Parathyroid adenoma (tissue), 2 donors: ENCODE data around the gene ZNF678.

Experiments used
- H2AFZ ChIP-seq: fragments of 300-600 bp; sonication (generic); one replicate; pipeline ENCODE4 v1.7.0; 2017; ENCODE audit warnings: antibody characterized with exemption, mild to moderate bottlenecking
- H3K27ac ChIP-seq: fragments of 300-600 bp; sonication (generic); one replicate; pipeline ENCODE4 v1.7.0; 2017
- H3K27me3 ChIP-seq: fragments of 300-600 bp; sonication (generic); one replicate; pipeline ENCODE4 v1.7.0; 2017; ENCODE audit warnings: low read length; ENCODE audit not compliant: control insufficient read depth, insufficient read depth
- H3K36me3 ChIP-seq: fragments of 300-600 bp; sonication (generic); one replicate; pipeline ENCODE4 v1.7.0; 2017; ENCODE audit warnings: low read length; ENCODE audit not compliant: control insufficient read depth, insufficient read depth
- H3K4me1 ChIP-seq: fragments of 300-600 bp; sonication (generic); one replicate; pipeline ENCODE4 v1.7.0; 2017; ENCODE audit warnings: control low read depth
- H3K4me2 ChIP-seq: fragments of 300-600 bp; sonication (generic); one replicate; pipeline ENCODE4 v1.7.0; 2017; ENCODE audit warnings: low read length
- H3K4me3 ChIP-seq: fragments of 300-600 bp; sonication (generic); one replicate; pipeline ENCODE4 v1.7.0; 2017; ENCODE audit warnings: low read depth, low read length
- H3K79me2 ChIP-seq: fragments of 300-600 bp; sonication (generic); one replicate; pipeline ENCODE4 v1.7.0; 2017; ENCODE audit warnings: control low read depth
- H3K9ac ChIP-seq: fragments of 300-600 bp; sonication (generic); one replicate; pipeline ENCODE4 v1.7.0; 2017; ENCODE audit warnings: mild to moderate bottlenecking
- H3K9me3 ChIP-seq: fragments of 300-600 bp; sonication (generic); one replicate; pipeline ENCODE4 v1.7.0; 2017; ENCODE audit warnings: low read length; ENCODE audit not compliant: control insufficient read depth
- CTCF ChIP-seq: fragments of 300-600 bp; sonication (generic); IDR thresholded peaks from one replicate; pipeline ENCODE4 v1.7.0; 2017; ENCODE audit warnings: antibody characterized with exemption, mild to moderate bottlenecking
- donor health status: primary hyperparathyroidism.

Gene ZNF678

GRCh38 chr1:227558732-227559262, 4.6 kb upstream of the ZNF678 start:
- H3K79me2 ChIP-seq, result no peaks in the 10 kb centered on the region
- no peaks in the 10 kb centered on the region for H3K4me1 ChIP-seq
- H3K36me3 ChIP-seq, result no peaks in the 10 kb centered on the region
- no peaks in the 10 kb centered on the region for H3K9me3 ChIP-seq
- no peak overlapping the region for H3K4me2 ChIP-seq
- H3K9ac ChIP-seq, result no peak overlapping the region
- no peak for TF ChIP-seq CTCF
- no peak overlapping the region for H2AFZ ChIP-seq
- H3K27ac ChIP-seq, result no peak overlapping the region
- no peak overlapping the region for H3K4me3 ChIP-seq
- no peaks in the 10 kb centered on the region for H3K27me3 ChIP-seq

- no peaks in the 10 kb centered on the region for H3K9me3 ChIP-seq
- H3K4me1 ChIP-seq, result no peaks in the 10 kb centered on the region
- TF ChIP-seq CTCF, result no peak
- no peak overlapping the region for H3K27ac ChIP-seq
- no peaks in the 10 kb centered on the region for H3K79me2 ChIP-seq
- no peak overlapping the region for H3K4me2 ChIP-seq
- no peaks in the 10 kb centered on the region for H3K36me3 ChIP-seq
- H3K27me3 ChIP-seq, result no peaks in the 10 kb centered on the region
- no peak overlapping the region for H3K9ac ChIP-seq
- no peak overlapping the region for H3K4me3 ChIP-seq
- H2AFZ ChIP-seq, result no peak overlapping the region
Observed at GRCh38 chr1:227559499-227559898, 3.9 kb upstream of the ZNF678 start.

GRCh38 chr1:227559926-227560325, 3.4 kb upstream of the ZNF678 start:
- Histone ChIP-seq H3K27ac (no peak overlapping the region), H2AFZ (no peak overlapping the region), H3K27me3 (no peaks in the 10 kb centered on the region), H3K4me2 (no peak overlapping the region), H3K36me3 (no peaks in the 10 kb centered on the region), H3K4me3 (no peak overlapping the region), H3K9me3 (no peaks in the 10 kb centered on the region), H3K79me2 (no peaks in the 10 kb centered on the region), H3K4me1 (no peaks in the 10 kb centered on the region), H3K9ac (no peak overlapping the region)
- TF ChIP-seq CTCF, result no peak

GRCh38 chr1:227560393-227561173, 2.8 kb upstream of the ZNF678 start:
- H3K27ac ChIP-seq, result no peak overlapping the region
- TF ChIP-seq CTCF, result no peak
- no peaks in the 10 kb centered on the region for H3K27me3 ChIP-seq
- H3K79me2 ChIP-seq, result no peaks in the 10 kb centered on the region
- H3K4me2 ChIP-seq, result no peak overlapping the region
- no peaks in the 10 kb centered on the region for H3K36me3 ChIP-seq
- H3K4me3 ChIP-seq, result no peak overlapping the region
- H3K9ac ChIP-seq, result no peak overlapping the region
- no peaks in the 10 kb centered on the region for H3K9me3 ChIP-seq
- no peak overlapping the region for H2AFZ ChIP-seq
- H3K4me1 ChIP-seq, result no peaks in the 10 kb centered on the region
